Measurements from ENCODE around the gene TMEM101.

Gene TMEM101

GRCh38 chr17:43987131-43988021 is 27.4 kb downstream of the TMEM101 start:
- no peak for DNase-seq (ENCODE audit: low spot score)
- TF ChIP-seq CTCF (IDR thresholded peaks at IDR 0.05; ENCODE audit: extremely low read depth, insufficient read depth, missing control alignments), result no peak
- in situ Hi-C loops (cut with MboI; ENCODE audit: low pct_unique_long_range_greater_than_20kb, low sequenced_read_pairs, unreplicated experiment), result no loop called here

- DNase-seq (ENCODE audit: low spot score), result no peak
- in situ Hi-C loops (cut with MboI; ENCODE audit: low pct_unique_long_range_greater_than_20kb, low sequenced_read_pairs, unreplicated experiment), result no loop called here
- TF ChIP-seq CTCF (IDR thresholded peaks at IDR 0.05; ENCODE audit: extremely low read depth, insufficient read depth, missing control alignments), result no peak
Measured at GRCh38 chr17:43986225-43986981, 28.4 kb downstream of the TMEM101 start.

GRCh38 chr17:43984521-43984920 is 30.2 kb downstream of the TMEM101 start:
- no peak for TF ChIP-seq CTCF (IDR thresholded peaks at IDR 0.05; ENCODE audit: extremely low read depth, insufficient read depth, missing control alignments)
- in situ Hi-C loops (cut with MboI; ENCODE audit: low pct_unique_long_range_greater_than_20kb, low sequenced_read_pairs, unreplicated experiment), result no loop called here
- no peak for DNase-seq (ENCODE audit: low spot score)

- in situ Hi-C loops (cut with MboI; ENCODE audit: low pct_unique_long_range_greater_than_20kb, low sequenced_read_pairs, unreplicated experiment), result no loop called here
- no peak for TF ChIP-seq CTCF (IDR thresholded peaks at IDR 0.05; ENCODE audit: extremely low read depth, insufficient read depth, missing control alignments)
- DNase-seq (ENCODE audit: low spot score), result no peak
Measured at GRCh38 chr17:43983515-43984411, 31.0 kb downstream of the TMEM101 start.

GRCh38 chr17:43983196-43983514 is 31.6 kb downstream of the TMEM101 start:
- no peak for DNase-seq (ENCODE audit: low spot score)
- TF ChIP-seq CTCF (IDR thresholded peaks at IDR 0.05; ENCODE audit: extremely low read depth, insufficient read depth, missing control alignments), result no peak
- in situ Hi-C loops (cut with MboI; ENCODE audit: low pct_unique_long_range_greater_than_20kb, low sequenced_read_pairs, unreplicated experiment), result no loop called here

GRCh38 chr17:43982171-43982570 is 32.6 kb downstream of the TMEM101 start:
- no peak for TF ChIP-seq CTCF (IDR thresholded peaks at IDR 0.05; ENCODE audit: extremely low read depth, insufficient read depth, missing control alignments)
- in situ Hi-C loops (cut with MboI; ENCODE audit: low pct_unique_long_range_greater_than_20kb, low sequenced_read_pairs, unreplicated experiment), result no loop called here
- DNase-seq (ENCODE audit: low spot score), result no peak

Measured in GM13977 (cell line).